ENCODE measurements around the gene KCNF1.

DNA sequence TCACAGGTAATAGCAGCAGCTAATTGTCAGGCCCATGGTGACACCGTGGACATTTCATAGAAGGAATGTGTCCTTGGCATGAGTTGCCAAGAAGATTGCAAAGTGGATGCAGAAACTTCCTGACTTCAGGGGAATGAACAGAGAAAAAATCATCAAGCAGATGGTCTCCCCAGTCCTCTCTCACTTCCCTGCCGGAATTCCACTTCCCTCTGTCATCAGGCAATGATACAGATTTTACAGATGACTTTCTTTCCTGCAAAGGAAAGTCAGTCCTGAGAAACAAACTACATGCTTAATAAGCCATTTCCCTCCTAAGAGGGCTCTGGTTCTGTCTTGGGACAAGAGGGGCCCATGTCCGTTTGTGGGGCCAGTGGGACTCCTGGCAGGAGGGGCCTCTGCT lies 45.7 kb downstream of the KCNF1 start:
- TF ChIP-seq E2F4 (CRISPR knock-in tag; IDR thresholded peaks at IDR 0.05; ENCODE audit: borderline replicate concordance, low read depth) (no peak), ATF3 (CRISPR knock-in tag; conservative IDR thresholded peaks at IDR 0.05) (no peak), FOXJ3 (CRISPR knock-in tag; IDR thresholded peaks at IDR 0.05; ENCODE audit: borderline replicate concordance) (no peak), SP1 (CRISPR knock-in tag; conservative IDR thresholded peaks at IDR 0.05) (no peak)
